Measurements from ENCODE around the gene C21orf58. TPM values are rescaled to one million over a fixed set of nuclear protein-coding genes. Genes with fewer than 3 reads are reported as not detected.

The C21orf58 gene
- total RNA-seq, 2 donors from 2014 or later: 19.6 to 37.4 TPM

DNA sequence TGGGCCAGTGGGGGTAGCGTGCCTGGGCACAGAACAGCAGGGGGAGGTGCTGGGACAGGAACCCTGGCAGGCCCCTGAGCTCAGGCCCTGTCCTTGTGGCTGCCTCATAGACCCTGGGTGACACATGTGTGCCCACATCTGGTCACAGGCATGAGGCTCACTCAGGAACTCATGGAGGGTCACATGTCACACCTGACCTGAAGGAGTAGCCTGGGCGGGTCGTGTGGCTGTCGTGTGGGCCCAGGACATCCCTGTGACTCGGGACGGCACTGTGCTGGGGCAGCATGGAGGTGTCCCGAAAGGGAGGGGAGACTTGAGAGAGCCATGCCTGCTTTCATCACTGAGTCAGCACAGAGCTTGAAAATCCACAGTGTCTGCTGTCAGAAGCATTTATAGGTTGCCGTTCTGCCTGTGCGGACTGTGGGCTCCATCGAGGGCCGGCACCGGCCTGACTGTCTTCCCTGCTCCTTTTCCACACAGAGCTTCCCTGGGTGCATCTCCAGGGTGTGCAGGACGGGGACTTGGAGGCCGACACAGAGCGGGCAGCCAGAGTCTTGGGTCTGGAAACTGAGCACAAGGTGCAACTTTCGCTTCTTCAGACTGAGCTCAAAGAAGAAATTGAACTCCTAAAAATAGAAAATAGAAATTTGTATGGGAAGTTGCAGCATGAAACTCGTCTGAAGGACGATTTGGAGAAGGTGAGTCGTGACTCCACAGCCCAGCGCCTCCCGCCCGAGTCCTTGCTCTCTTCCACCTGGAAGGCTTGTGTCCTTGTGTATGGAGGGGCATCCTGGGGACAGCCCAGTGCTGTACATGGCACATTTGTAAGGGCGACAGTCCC, 33.0 kb upstream of the C21orf58 start:
- no peaks in the 10 kb centered on the region for H3K9me3 ChIP-seq (ENCODE audit: control insufficient read depth, low read length)
- no peaks in the 10 kb centered on the region for H3K4me1 Mint-ChIP-seq
- no peaks in the 10 kb centered on the region for H3K9me3 Mint-ChIP-seq
- peaks cover 59% of the 10 kb centered on the region for H3K36me3 ChIP-seq (ENCODE audit: control insufficient read depth, insufficient read depth, low read length)
- H3K4me3 Mint-ChIP-seq: no peak overlapping the region
- H3K27ac Mint-ChIP-seq: no peak overlapping the region
- no peak for DNase-seq
- H3K36me3 Mint-ChIP-seq (ENCODE audit: low read depth): peaks cover 58% of the 10 kb centered on the region
- H3K4me3 ChIP-seq (ENCODE audit: low read length): no peak overlapping the region
- 92 to 93% methylated on average over 18 to 23 of the region's 23 CpGs for WGBS, 2 experiments (ENCODE audit: insufficient coverage in 1 of 2, insufficient read length in 1 of 2)
- TF ChIP-seq, protein P1, sequence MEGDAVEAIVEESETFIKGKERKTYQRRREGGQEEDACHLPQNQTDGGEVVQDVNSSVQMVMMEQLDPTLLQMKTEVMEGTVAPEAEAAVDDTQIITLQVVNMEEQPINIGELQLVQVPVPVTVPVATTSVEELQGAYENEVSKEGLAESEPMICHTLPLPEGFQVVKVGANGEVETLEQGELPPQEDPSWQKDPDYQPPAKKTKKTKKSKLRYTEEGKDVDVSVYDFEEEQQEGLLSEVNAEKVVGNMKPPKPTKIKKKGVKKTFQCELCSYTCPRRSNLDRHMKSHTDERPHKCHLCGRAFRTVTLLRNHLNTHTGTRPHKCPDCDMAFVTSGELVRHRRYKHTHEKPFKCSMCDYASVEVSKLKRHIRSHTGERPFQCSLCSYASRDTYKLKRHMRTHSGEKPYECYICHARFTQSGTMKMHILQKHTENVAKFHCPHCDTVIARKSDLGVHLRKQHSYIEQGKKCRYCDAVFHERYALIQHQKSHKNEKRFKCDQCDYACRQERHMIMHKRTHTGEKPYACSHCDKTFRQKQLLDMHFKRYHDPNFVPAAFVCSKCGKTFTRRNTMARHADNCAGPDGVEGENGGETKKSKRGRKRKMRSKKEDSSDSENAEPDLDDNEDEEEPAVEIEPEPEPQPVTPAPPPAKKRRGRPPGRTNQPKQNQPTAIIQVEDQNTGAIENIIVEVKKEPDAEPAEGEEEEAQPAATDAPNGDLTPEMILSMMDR (conservative IDR thresholded peaks at IDR 0.05): no peak
- H3K27me3 Mint-ChIP-seq (ENCODE audit: insufficient read depth): no peaks in the 10 kb centered on the region
- H3K4me1 ChIP-seq (ENCODE audit: control insufficient read depth, insufficient read depth, low read length): no peaks in the 10 kb centered on the region
- no peak overlapping the region for H3K9ac ChIP-seq (ENCODE audit: extremely low read depth, low read length, poor library complexity, severe bottlenecking)
- H3K27ac ChIP-seq (ENCODE audit: low read depth, low read length): no peak overlapping the region
- no peaks in the 10 kb centered on the region for H3K27me3 ChIP-seq (ENCODE audit: control insufficient read depth, insufficient read depth, low read length, poor library complexity, severe bottlenecking)

- 92 to 100% methylated on average over 2 to 13 of the region's 13 CpGs for WGBS, 2 experiments (ENCODE audit: insufficient coverage in 1 of 2, insufficient read length in 1 of 2)
- Histone ChIP-seq H3K9ac (ENCODE audit: extremely low read depth, low read length, poor library complexity, severe bottlenecking) (no peak overlapping the region), H3K27ac (ENCODE audit: low read depth, low read length) (no peak overlapping the region), H3K36me3 (ENCODE audit: control insufficient read depth, insufficient read depth, low read length) (peaks cover 59% of the 10 kb centered on the region), H3K27me3 (ENCODE audit: control insufficient read depth, insufficient read depth, low read length, poor library complexity, severe bottlenecking) (no peaks in the 10 kb centered on the region), H3K4me3 (ENCODE audit: low read length) (no peak overlapping the region), H3K9me3 (ENCODE audit: control insufficient read depth, low read length) (no peaks in the 10 kb centered on the region), H3K4me1 (ENCODE audit: control insufficient read depth, insufficient read depth, low read length) (no peaks in the 10 kb centered on the region)
- H3K27ac Mint-ChIP-seq: no peak overlapping the region
- H3K4me1 Mint-ChIP-seq: no peaks in the 10 kb centered on the region
- H3K9me3 Mint-ChIP-seq: no peaks in the 10 kb centered on the region
- TF ChIP-seq, protein P1 (conservative IDR thresholded peaks at IDR 0.05): no peak
- no peak for DNase-seq
- peaks cover 58% of the 10 kb centered on the region for H3K36me3 Mint-ChIP-seq (ENCODE audit: low read depth)
- no peak overlapping the region for H3K4me3 Mint-ChIP-seq
- no peaks in the 10 kb centered on the region for H3K27me3 Mint-ChIP-seq (ENCODE audit: insufficient read depth)
Observed at GRCh38 chr21:46356005-46356338, 32.3 kb upstream of the C21orf58 start.

DNA sequence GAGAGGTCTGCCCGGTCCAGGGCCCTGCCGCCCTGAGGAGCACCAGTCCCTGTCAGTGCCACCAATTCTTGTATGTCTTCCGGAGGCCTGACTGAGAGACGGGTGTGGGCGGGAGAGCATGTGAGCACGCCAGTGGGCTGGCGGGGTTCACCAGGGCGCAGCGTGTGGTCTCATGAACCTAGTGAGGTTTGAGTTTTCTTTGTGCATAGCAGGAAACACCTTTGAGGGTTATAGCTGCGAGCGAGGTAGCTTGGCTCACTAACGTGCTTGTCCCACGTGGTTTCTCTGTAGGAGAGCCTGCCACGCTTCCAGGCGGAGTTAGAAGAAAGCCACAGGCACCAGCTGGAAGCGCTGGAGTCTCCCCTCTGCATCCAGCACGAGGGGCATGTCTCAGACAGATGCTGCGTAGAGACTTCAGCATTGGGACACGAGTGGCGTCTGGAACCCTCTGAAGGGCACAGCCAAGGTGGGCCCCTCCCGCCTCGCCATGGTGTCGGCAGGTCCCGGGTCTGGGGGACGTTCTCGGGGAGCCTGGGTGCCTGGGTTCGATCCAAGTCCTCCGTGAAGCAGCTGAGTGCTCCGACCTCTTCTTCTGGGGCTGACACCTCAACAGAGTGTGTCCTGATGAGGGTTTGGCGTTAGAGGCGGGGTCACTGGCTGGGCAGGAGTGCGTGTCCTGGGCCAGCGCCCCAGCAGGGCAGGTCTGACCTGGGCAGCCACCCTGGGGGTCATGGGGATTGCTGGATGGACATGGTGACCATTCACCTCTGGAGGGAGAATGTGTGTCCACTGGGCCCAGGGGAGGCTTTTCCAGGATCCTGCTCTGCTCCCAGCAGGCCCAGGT, 31.7 kb upstream of the C21orf58 start:
- peaks cover 59% of the 10 kb centered on the region for H3K36me3 Mint-ChIP-seq (ENCODE audit: low read depth)
- Histone ChIP-seq H3K27me3 (ENCODE audit: control insufficient read depth, insufficient read depth, low read length, poor library complexity, severe bottlenecking) (no peaks in the 10 kb centered on the region), H3K4me1 (ENCODE audit: control insufficient read depth, insufficient read depth, low read length) (no peaks in the 10 kb centered on the region), H3K9me3 (ENCODE audit: control insufficient read depth, low read length) (no peaks in the 10 kb centered on the region), H3K27ac (ENCODE audit: low read depth, low read length) (no peak overlapping the region), H3K36me3 (ENCODE audit: control insufficient read depth, insufficient read depth, low read length) (peaks cover 60% of the 10 kb centered on the region), H3K4me3 (ENCODE audit: low read length) (no peak overlapping the region), H3K9ac (ENCODE audit: extremely low read depth, low read length, poor library complexity, severe bottlenecking) (no peak overlapping the region)
- no peaks in the 10 kb centered on the region for H3K9me3 Mint-ChIP-seq
- no peak overlapping the region for H3K4me3 Mint-ChIP-seq
- H3K4me1 Mint-ChIP-seq: no peaks in the 10 kb centered on the region
- peak overlapping the region; percentile 61 for H3K27ac Mint-ChIP-seq
- TF ChIP-seq, protein P1 (conservative IDR thresholded peaks at IDR 0.05): no peak
- DNase-seq: no peak
- H3K27me3 Mint-ChIP-seq (ENCODE audit: insufficient read depth): no peaks in the 10 kb centered on the region
- 94 to 96% methylated on average over 27 to 33 of the region's 33 CpGs for WGBS, 2 experiments (ENCODE audit: insufficient coverage in 1 of 2, insufficient read length in 1 of 2)

Data from endodermal cell (in vitro differentiated cells).